ENCODE measurements around the gene POPDC2. TPM values are rescaled to one million over a fixed set of nuclear protein-coding genes. Genes with fewer than 3 reads are reported as not detected.

POPDC2 gene
- polyA plus RNA-seq, 1 of the 3 experiments (the other 2 are of a cell fraction), result 19.9 TPM

DNA sequence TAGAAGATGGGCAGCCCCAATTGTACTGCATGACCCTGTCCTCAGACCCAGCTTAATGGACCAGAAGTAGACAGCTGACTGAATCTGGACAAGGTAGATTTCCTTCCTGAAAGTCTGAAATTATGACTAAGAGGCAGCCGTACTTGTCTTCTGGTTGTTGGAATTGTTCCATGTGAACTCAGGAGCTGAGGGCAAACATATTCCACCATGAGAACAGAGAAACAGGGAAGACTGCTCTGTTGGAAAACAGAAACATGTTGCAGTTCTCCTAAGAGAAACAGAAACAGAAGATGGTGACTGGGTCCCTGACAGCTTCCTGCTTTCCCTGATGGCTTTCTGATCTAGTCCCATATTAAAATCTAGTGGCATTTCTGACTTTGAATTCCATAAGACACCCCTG is 24.1 kb downstream of the POPDC2 start:
- whole genome bisulfite sequencing (ENCODE audit: low lambda C conversion rate), result 11% methylated on average over 1 of the region's 1 CpG
- POLR2A ChIA-PET, result no interaction called here
- no peaks in the 10 kb centered on the region for H3K79me2 ChIP-seq (ENCODE audit: insufficient read depth)
- no peak overlapping the region for H3K9ac ChIP-seq
- peaks cover 28 to 43% of the 10 kb centered on the region in 2 experiments for H3K4me1 ChIP-seq (ENCODE audit: control insufficient read depth in 1 of 2, insufficient read depth in 2 of 2, low read depth in 1 of 2, low read length in 1 of 2)
- H3K9me3 ChIP-seq, result no peaks in the 10 kb centered on the region
- H3K4me3 ChIP-seq (ENCODE audit: low read depth in 2 of 2, low read length in 1 of 2), result no peak overlapping the region
- H4K20me1 ChIP-seq (ENCODE audit: insufficient read depth), result no peaks in the 10 kb centered on the region
- TF ChIP-seq TEAD4 (IDR thresholded peaks at IDR 0.05; ENCODE audit: borderline replicate concordance, insufficient read depth) (no peak), RCOR1 (IDR thresholded peaks at IDR 0.05; ENCODE audit: low read length) (no peak), TAF1 (IDR thresholded peaks at IDR 0.05; ENCODE audit: borderline replicate concordance, low read depth, low read length) (no peak), NFIC (IDR thresholded peaks at IDR 0.05; ENCODE audit: borderline replicate concordance) (no peak), RXRA (IDR thresholded peaks at IDR 0.05; ENCODE audit: borderline replicate concordance, low read depth) (peak; percentile 41; the same call in 1 of the 2 replicates)
- H3K27me3 ChIP-seq (ENCODE audit: insufficient read depth), result no peaks in the 10 kb centered on the region
- H2AFZ ChIP-seq (ENCODE audit: low read depth), result peak overlapping the region; percentile 80
- peaks cover 29% of the 10 kb centered on the region for H3F3A ChIP-seq (replicated peaks; ENCODE audit: insufficient read depth)
- CTCF ChIA-PET, result interaction anchor here (1.2 to 2.2 kb wide), 5 partner anchors 10 to 45 kb away, joined by 3 to 7 read pairs (median 5); no protein-coding TSS in a partner anchor
- DNase-seq, result no peak
- H3K36me3 ChIP-seq (replicated peaks in 1 of 2; ENCODE audit: control insufficient read depth in 1 of 2, insufficient read depth in 2 of 2, low read length in 1 of 2), result peaks cover 2% of the 10 kb centered on the region in 2 experiments
- no peak overlapping the region for H3K4me2 ChIP-seq
- no peaks in the 10 kb centered on the region for H3K9me2 ChIP-seq
- H3K27ac ChIP-seq (ENCODE audit: low read depth in 2 of 2, low read length in 1 of 2), result peak overlapping the region; percentile 99 to 100

DNA sequence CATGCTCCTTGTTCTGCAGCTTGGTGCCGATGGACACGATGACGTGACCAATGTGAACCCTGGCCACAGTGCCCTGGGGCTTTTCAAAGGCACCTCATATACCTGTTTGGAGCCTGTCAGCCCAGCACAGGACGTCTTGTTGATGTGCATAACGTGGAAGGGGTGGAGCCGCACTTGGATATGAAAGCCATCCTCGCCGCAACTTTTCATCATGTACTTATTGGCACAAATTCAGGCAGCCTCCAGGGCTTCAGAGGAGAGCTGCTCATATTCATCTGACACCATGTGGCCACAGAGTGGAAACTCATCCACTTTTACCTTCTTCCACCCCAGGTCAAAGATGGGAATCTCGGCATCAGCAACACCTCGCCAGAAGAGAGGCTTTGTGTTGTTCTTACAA is 24.7 kb downstream of the POPDC2 start:
- H2AFZ ChIP-seq (ENCODE audit: low read depth), result peak overlapping the region; percentile 80; the same call in 1 of the 2 replicates
- no peaks in the 10 kb centered on the region for H3K9me2 ChIP-seq
- H3K27me3 ChIP-seq (ENCODE audit: insufficient read depth), result no peaks in the 10 kb centered on the region
- ChIA-PET CTCF (interaction anchor here (1.7 kb wide), 1 partner anchor 10 kb away, joined by 5 read pairs; no protein-coding TSS in a partner anchor), POLR2A (no interaction called here)
- H3K9me3 ChIP-seq, result no peaks in the 10 kb centered on the region
- peaks cover 29% of the 10 kb centered on the region for H3F3A ChIP-seq (replicated peaks; ENCODE audit: insufficient read depth)
- 98% methylated on average over 6 of the region's 10 CpGs for WGBS (ENCODE audit: low lambda C conversion rate)
- TF ChIP-seq, protein P1, sequence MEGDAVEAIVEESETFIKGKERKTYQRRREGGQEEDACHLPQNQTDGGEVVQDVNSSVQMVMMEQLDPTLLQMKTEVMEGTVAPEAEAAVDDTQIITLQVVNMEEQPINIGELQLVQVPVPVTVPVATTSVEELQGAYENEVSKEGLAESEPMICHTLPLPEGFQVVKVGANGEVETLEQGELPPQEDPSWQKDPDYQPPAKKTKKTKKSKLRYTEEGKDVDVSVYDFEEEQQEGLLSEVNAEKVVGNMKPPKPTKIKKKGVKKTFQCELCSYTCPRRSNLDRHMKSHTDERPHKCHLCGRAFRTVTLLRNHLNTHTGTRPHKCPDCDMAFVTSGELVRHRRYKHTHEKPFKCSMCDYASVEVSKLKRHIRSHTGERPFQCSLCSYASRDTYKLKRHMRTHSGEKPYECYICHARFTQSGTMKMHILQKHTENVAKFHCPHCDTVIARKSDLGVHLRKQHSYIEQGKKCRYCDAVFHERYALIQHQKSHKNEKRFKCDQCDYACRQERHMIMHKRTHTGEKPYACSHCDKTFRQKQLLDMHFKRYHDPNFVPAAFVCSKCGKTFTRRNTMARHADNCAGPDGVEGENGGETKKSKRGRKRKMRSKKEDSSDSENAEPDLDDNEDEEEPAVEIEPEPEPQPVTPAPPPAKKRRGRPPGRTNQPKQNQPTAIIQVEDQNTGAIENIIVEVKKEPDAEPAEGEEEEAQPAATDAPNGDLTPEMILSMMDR (IDR thresholded peaks at IDR 0.05), result peak; percentile 28; the same call in 1 of the 2 replicates
- no peak for TF ChIP-seq GATA2 (CRISPR knock-in tag; IDR thresholded peaks at IDR 0.05)
- H3K4me1 ChIP-seq (ENCODE audit: control insufficient read depth in 1 of 2, insufficient read depth in 2 of 2, low read depth in 1 of 2, low read length in 1 of 2), result peaks cover 28 to 43% of the 10 kb centered on the region in 2 experiments
- no peak overlapping the region for H3K4me2 ChIP-seq
- H3K4me3 ChIP-seq (ENCODE audit: low read depth in 2 of 2, low read length in 1 of 2), result no peak overlapping the region
- no peaks in the 10 kb centered on the region for H3K79me2 ChIP-seq (ENCODE audit: insufficient read depth)
- no peaks in the 10 kb centered on the region for H4K20me1 ChIP-seq (ENCODE audit: insufficient read depth)
- peak overlapping the region; percentile 99 to 100; a peak in 3 of 4 replicates for H3K27ac ChIP-seq (ENCODE audit: low read depth in 2 of 2, low read length in 1 of 2)
- H3K9ac ChIP-seq, result no peak overlapping the region
- no peaks in the 10 kb centered on the region for H3K36me3 ChIP-seq (replicated peaks in 1 of 2; ENCODE audit: control insufficient read depth in 1 of 2, insufficient read depth in 2 of 2, low read length in 1 of 2)
- no peak for DNase-seq

DNA sequence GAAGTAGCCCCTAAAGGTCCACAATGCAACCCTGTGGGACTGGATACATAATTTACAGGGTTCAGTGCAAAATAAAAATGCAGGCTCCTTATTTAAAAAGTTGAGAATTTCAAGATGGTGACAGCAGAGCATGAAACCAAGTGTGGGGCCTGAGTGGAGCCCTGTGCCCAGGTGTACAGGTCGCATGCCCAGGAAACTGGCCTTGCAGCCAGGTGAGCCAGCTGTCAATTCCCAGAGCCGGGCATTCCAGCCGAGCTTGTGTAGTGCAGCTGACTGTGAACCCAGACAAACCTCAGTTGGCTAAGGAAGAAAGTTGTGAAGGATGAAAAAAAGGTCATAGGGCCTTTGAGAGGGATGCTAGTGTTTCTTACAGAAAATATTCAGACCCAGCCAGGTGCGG is 27.6 kb downstream of the POPDC2 start:
- Histone ChIP-seq H3K79me2 (ENCODE audit: insufficient read depth) (no peaks in the 10 kb centered on the region), H3K9me2 (no peaks in the 10 kb centered on the region), H3F3A (replicated peaks; ENCODE audit: insufficient read depth) (peaks cover 7% of the 10 kb centered on the region), H3K36me3 (replicated peaks in 1 of 2; ENCODE audit: control insufficient read depth in 1 of 2, insufficient read depth in 2 of 2, low read length in 1 of 2) (no peaks in the 10 kb centered on the region), H3K9ac (no peak overlapping the region), H2AFZ (ENCODE audit: low read depth) (no peak overlapping the region), H3K9me3 (no peaks in the 10 kb centered on the region), H3K4me2 (no peak overlapping the region), H4K20me1 (ENCODE audit: insufficient read depth) (no peaks in the 10 kb centered on the region), H3K27ac (ENCODE audit: low read depth in 2 of 2, low read length in 1 of 2) (peak overlapping the region in 1 of 2 experiments; percentile 51; a peak in 2 of 4 replicates), H3K4me1 (ENCODE audit: control insufficient read depth in 1 of 2, insufficient read depth in 2 of 2, low read depth in 1 of 2, low read length in 1 of 2) (peaks cover 9 to 32% of the 10 kb centered on the region in 2 experiments), H3K27me3 (ENCODE audit: insufficient read depth) (no peaks in the 10 kb centered on the region), H3K4me3 (ENCODE audit: low read depth in 2 of 2, low read length in 1 of 2) (no peak overlapping the region)
- no peak for DNase-seq
- CTCF ChIA-PET, result no interaction called here
- WGBS (ENCODE audit: low lambda C conversion rate), result 98% methylated on average over 4 of the region's 4 CpGs
- no peak for TF ChIP-seq RAD21 (IDR thresholded peaks at IDR 0.05; ENCODE audit: low read length)
- no peak for TF ChIP-seq JUND (IDR thresholded peaks at IDR 0.05)
- TF ChIP-seq ELF1 (IDR thresholded peaks at IDR 0.05), result no peak
- POLR2A ChIA-PET, result no interaction called here
